ENCODE results near the gene ABLIM2. TPM values are rescaled to one million over a fixed set of nuclear protein-coding genes. Genes with fewer than 3 reads are reported as not detected.

The ABLIM2 gene
- total and polyA plus RNA-seq, 2 of the 13 experiments (the other 11 are each of a cell fraction or from before 2014, with no cell fraction given), result 0.20 to 0.37 TPM

DNA sequence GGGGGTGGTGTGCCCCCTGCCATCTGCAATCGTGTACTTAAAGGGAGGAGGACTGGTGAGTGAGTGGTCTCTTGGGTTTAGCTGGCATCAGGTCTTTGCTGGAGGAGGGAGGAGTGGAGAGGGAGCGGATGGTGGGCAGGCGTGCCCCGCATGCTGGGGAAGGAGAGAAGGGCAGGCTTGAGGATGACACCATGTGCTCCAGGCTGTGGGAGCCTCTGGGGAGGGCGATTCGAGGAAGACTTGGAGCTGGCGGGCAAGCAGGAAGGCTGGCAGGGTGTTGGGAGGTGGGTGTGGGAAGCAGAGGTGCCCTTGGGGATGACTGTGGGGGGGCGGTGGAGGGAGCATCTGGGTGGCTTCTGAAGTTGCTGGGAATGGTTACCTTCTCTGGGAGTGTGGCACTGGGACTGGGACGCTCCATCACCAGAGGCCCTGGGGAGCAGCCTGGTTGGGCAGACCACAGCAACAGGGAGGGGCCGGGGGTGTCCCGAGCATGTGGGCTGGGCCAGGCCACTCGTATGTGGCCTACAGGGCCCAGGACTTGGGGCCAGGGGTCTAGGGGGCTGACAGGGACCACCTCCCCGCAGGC lies 188.2 kb downstream of the ABLIM2 start (continued):
- no peak for TF ChIP-seq MBD4 (IDR thresholded peaks at IDR 0.05; ENCODE audit: borderline replicate concordance, low read length)
- TF ChIP-seq XBP1 (CRISPR knock-in tag; IDR thresholded peaks at IDR 0.05), result no peak
- TF ChIP-seq ZNF329 (CRISPR knock-in tag; IDR thresholded peaks at IDR 0.05; ENCODE audit: low read depth), result no peak
- TF ChIP-seq ZNF841 (CRISPR knock-in tag; IDR thresholded peaks at IDR 0.05; ENCODE audit: borderline replicate concordance), result no peak
- TF ChIP-seq ZNF713 (CRISPR knock-in tag; IDR thresholded peaks at IDR 0.05), result no peak
- TF ChIP-seq, protein P1, sequence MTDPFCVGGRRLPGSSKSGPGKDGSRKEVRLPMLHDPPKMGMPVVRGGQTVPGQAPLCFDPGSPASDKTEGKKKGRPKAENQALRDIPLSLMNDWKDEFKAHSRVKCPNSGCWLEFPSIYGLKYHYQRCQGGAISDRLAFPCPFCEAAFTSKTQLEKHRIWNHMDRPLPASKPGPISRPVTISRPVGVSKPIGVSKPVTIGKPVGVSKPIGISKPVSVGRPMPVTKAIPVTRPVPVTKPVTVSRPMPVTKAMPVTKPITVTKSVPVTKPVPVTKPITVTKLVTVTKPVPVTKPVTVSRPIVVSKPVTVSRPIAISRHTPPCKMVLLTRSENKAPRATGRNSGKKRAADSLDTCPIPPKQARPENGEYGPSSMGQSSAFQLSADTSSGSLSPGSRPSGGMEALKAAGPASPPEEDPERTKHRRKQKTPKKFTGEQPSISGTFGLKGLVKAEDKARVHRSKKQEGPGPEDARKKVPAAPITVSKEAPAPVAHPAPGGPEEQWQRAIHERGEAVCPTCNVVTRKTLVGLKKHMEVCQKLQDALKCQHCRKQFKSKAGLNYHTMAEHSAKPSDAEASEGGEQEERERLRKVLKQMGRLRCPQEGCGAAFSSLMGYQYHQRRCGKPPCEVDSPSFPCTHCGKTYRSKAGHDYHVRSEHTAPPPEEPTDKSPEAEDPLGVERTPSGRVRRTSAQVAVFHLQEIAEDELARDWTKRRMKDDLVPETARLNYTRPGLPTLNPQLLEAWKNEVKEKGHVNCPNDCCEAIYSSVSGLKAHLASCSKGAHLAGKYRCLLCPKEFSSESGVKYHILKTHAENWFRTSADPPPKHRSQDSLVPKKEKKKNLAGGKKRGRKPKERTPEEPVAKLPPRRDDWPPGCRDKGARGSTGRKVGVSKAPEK (CRISPR knock-in tag; IDR thresholded peaks at IDR 0.05; ENCODE audit: borderline replicate concordance), result no peak
- TF ChIP-seq, protein P2, sequence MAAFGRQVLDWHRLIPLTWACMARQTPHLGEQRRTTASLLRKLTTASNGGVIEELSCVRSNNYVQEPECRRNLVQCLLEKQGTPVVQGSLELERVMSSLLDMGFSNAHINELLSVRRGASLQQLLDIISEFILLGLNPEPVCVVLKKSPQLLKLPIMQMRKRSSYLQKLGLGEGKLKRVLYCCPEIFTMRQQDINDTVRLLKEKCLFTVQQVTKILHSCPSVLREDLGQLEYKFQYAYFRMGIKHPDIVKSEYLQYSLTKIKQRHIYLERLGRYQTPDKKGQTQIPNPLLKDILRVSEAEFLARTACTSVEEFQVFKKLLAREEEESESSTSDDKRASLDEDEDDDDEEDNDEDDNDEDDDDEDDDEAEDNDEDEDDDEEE (CRISPR knock-in tag; IDR thresholded peaks at IDR 0.05), result no peak
- TF ChIP-seq, protein P3, sequence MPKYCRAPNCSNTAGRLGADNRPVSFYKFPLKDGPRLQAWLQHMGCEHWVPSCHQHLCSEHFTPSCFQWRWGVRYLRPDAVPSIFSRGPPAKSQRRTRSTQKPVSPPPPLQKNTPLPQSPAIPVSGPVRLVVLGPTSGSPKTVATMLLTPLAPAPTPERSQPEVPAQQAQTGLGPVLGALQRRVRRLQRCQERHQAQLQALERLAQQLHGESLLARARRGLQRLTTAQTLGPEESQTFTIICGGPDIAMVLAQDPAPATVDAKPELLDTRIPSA (CRISPR knock-in tag; IDR thresholded peaks at IDR 0.05; ENCODE audit: borderline replicate concordance), result no peak
- TF ChIP-seq, protein P4, sequence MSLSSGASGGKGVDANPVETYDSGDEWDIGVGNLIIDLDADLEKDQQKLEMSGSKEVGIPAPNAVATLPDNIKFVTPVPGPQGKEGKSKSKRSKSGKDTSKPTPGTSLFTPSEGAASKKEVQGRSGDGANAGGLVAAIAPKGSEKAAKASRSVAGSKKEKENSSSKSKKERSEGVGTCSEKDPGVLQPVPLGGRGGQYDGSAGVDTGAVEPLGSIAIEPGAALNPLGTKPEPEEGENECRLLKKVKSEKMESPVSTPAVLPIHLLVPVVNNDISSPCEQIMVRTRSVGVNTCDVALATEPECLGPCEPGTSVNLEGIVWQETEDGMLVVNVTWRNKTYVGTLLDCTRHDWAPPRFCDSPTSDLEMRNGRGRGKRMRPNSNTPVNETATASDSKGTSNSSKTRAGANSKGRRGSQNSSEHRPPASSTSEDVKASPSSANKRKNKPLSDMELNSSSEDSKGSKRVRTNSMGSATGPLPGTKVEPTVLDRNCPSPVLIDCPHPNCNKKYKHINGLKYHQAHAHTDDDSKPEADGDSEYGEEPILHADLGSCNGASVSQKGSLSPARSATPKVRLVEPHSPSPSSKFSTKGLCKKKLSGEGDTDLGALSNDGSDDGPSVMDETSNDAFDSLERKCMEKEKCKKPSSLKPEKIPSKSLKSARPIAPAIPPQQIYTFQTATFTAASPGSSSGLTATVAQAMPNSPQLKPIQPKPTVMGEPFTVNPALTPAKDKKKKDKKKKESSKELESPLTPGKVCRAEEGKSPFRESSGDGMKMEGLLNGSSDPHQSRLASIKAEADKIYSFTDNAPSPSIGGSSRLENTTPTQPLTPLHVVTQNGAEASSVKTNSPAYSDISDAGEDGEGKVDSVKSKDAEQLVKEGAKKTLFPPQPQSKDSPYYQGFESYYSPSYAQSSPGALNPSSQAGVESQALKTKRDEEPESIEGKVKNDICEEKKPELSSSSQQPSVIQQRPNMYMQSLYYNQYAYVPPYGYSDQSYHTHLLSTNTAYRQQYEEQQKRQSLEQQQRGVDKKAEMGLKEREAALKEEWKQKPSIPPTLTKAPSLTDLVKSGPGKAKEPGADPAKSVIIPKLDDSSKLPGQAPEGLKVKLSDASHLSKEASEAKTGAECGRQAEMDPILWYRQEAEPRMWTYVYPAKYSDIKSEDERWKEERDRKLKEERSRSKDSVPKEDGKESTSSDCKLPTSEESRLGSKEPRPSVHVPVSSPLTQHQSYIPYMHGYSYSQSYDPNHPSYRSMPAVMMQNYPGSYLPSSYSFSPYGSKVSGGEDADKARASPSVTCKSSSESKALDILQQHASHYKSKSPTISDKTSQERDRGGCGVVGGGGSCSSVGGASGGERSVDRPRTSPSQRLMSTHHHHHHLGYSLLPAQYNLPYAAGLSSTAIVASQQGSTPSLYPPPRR (CRISPR knock-in tag; IDR thresholded peaks at IDR 0.05; ENCODE audit: borderline replicate concordance), result peak; percentile 2; the same call in 1 of the 2 replicates
- no peak for TF ChIP-seq SETDB1 (CRISPR knock-in tag; IDR thresholded peaks at IDR 0.05; ENCODE audit: borderline replicate concordance)
- no peak for TF ChIP-seq FOXP1 (IDR thresholded peaks at IDR 0.05)
- no peak for TF ChIP-seq FOXP1 (CRISPR knock-in tag; IDR thresholded peaks at IDR 0.05)
- no peak for TF ChIP-seq ZNF768 (CRISPR knock-in tag; IDR thresholded peaks at IDR 0.05)
- 0 out of 2 replicates have a peak, but pooled peaks have one; percentile 11 for TF ChIP-seq ZFP37 (CRISPR knock-in tag; IDR thresholded peaks at IDR 0.05; ENCODE audit: borderline replicate concordance)
- no peak for TF ChIP-seq ZNF251 (CRISPR knock-in tag; IDR thresholded peaks at IDR 0.05)
- no peak for TF ChIP-seq RBM22 (optimal IDR thresholded peaks at IDR 0.05; ENCODE audit: low read length)
- no peak for TF ChIP-seq HOXD1 (CRISPR knock-in tag; IDR thresholded peaks at IDR 0.05)
- no peak for TF ChIP-seq BHLHE40 (IDR thresholded peaks at IDR 0.05; ENCODE audit: low read length)
- TF ChIP-seq ZNF34 (CRISPR knock-in tag; IDR thresholded peaks at IDR 0.05; ENCODE audit: borderline replicate concordance), result no peak
- TF ChIP-seq, protein P5, sequence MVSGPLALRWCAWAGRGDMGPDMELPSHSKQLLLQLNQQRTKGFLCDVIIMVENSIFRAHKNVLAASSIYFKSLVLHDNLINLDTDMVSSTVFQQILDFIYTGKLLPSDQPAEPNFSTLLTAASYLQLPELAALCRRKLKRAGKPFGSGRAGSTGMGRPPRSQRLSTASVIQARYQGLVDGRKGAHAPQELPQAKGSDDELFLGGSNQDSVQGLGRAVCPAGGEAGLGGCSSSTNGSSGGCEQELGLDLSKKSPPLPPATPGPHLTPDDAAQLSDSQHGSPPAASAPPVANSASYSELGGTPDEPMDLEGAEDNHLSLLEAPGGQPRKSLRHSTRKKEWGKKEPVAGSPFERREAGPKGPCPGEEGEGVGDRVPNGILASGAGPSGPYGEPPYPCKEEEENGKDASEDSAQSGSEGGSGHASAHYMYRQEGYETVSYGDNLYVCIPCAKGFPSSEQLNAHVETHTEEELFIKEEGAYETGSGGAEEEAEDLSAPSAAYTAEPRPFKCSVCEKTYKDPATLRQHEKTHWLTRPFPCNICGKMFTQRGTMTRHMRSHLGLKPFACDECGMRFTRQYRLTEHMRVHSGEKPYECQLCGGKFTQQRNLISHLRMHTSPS (CRISPR knock-in tag; IDR thresholded peaks at IDR 0.05; ENCODE audit: low read depth), result no peak; the same call in 1 of the 2 replicates

Data from HepG2 (cell line).